BE2C (cell line): ENCODE results near the gene FAM111B.
"Not testable (repeated sequence)": the region's sequence is repeated elsewhere in the genome, so short reads cannot be mapped to it uniquely, and the experiment has no call there.

ENCODE experiments used
- DNase-seq: peaks from one replicate; pipeline ENCODE4 v3.0.0-alpha.2; 2020
- H3K27me3 ChIP-seq: fragments of 250-450 bp; sonication (Bioruptor Pico); 2 replicates; pipeline ENCODE4 v1.5.1; 2020; ENCODE audit warnings: mild to moderate bottlenecking
- H3K36me3 ChIP-seq: fragments of 250-450 bp; sonication (Bioruptor Pico); 2 replicates; pipeline ENCODE4 v1.5.1; 2020; ENCODE audit warnings: mild to moderate bottlenecking
- H3K4me1 ChIP-seq: fragments of 250-450 bp; sonication (Bioruptor Pico); 2 replicates; pipeline ENCODE4 v1.5.1; 2020
- H3K4me3 ChIP-seq: 2 replicates; pipeline ENCODE4 v1.5.1; 2011; ENCODE audit warnings: low read depth, low read length
- H3K9me3 ChIP-seq: fragments of 250-450 bp; sonication (Bioruptor Pico); 2 replicates; pipeline ENCODE4 v1.5.1; 2020
- CTCF ChIP-seq: IDR thresholded peaks from 2 replicates; pipeline ENCODE4 v1.5.1; 2012; ENCODE audit warnings: mild to moderate bottlenecking, low read depth, low read length

Gene FAM111B

GRCh38 chr11:59069087-59069486 is 38.0 kb upstream of the FAM111B start:
- no peaks in the 10 kb centered on the region for H3K9me3 ChIP-seq
- no peak for DNase-seq
- no peaks in the 10 kb centered on the region for H3K4me1 ChIP-seq
- H3K27me3 ChIP-seq, result no peaks in the 10 kb centered on the region
- TF ChIP-seq CTCF, result no peak
- H3K4me3 ChIP-seq, result no peak overlapping the region
- no peaks in the 10 kb centered on the region for H3K36me3 ChIP-seq

DNA sequence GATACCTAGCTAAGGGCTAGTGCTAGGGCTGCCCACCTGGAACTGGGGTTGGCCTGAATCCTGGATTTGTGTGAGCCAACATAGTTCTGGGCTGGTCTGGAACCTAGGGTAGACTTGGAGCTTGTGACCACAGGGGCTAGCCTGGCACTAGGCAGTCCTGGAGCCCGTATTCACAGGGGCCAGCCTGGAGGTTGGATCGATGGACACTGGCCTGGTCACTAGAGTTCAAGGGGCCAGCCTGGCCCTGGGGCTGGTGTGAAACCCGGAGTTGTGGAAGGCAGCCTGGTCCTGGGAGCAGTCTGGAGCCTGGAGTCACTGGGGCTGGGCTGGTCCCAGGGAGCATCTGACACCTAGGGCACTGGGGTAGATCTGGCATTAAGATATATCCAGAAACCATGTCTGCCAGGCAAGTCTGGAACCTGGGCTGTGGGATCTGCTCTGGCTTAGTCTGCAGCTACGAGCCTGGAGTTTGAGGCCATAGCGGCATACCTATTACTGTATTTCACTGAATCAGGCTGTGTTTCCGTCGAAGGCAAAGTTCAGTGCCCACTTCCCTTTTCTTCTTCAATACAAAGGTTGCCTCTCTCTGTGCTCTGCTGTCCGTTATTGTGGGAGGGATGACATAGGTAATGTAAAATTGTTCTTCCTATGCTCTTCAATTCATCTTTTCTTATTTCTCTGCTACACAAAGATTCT is 30.0 kb upstream of the FAM111B start:
- Histone ChIP-seq H3K27me3 (no peaks in the 10 kb centered on the region), H3K9me3 (no peaks in the 10 kb centered on the region), H3K4me1 (no peaks in the 10 kb centered on the region), H3K36me3 (no peaks in the 10 kb centered on the region), H3K4me3 (no peak overlapping the region)
- no peak for DNase-seq
- TF ChIP-seq CTCF, result no peak

DNA sequence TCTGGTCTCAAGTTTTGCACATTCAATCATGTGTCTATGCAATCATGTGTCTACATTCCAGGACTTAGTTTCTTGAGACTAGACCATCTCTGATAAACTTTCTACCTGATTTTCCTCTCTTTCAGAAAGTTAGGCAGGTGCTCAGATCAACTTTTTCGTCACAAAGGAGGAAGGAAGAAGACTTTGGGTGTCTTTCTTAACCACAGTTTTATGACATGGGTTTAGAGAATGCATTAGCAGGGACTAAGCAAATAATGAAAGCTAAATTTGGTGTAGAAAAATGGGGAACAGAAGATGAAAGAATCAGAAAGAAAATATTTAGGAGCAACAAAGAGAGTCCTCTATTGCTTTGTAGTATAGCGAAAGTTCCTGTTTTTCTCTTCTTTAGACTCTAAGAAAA is 28.6 kb upstream of the FAM111B start:
- no peaks in the 10 kb centered on the region for H3K27me3 ChIP-seq
- no peaks in the 10 kb centered on the region for H3K36me3 ChIP-seq
- TF ChIP-seq CTCF, result no peak
- DNase-seq, result no peak
- H3K9me3 ChIP-seq, result no peaks in the 10 kb centered on the region
- H3K4me1 ChIP-seq, result no peaks in the 10 kb centered on the region
- H3K4me3 ChIP-seq, result no peak overlapping the region

DNA sequence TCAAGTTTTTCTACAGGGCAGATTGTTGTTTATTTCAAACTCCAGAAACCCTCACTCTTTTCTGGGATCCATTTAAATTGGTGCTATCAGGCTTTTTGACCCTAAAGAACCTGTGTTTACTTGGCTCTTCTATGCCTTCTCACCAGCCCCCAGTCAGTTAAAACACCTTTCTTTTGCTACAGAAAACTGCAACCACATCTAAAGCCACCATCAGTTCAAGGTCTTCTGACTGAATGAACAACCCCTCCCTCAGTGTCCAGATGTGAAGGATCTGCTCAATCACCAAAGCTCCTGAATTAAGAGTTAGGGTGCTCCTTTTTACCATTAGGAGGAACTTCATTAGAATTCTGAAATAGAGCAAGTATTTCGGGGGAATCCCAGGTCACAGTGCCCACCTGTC is 28.0 kb upstream of the FAM111B start:
- TF ChIP-seq CTCF, result no peak
- no peaks in the 10 kb centered on the region for H3K9me3 ChIP-seq

DNA sequence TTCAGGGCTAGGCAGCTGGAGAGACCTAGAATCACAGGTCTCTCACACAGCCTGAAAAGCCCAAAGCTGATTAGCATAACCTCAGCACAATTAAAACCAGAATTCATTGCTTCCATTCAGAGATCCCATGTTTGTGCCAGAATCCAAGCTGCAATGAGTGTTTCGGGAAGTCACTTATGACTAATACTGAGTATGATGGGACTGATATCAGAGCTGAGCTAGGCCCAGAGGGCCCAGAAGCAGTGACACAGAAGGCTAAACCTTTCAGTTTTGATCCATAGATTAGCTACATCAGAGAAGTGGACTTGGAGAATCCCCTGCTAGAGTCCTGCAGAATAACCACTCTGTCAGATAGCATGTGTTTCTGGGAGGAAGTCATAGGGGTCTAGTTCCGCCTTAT is 26.6 kb upstream of the FAM111B start:
- H3K36me3 ChIP-seq, H3K4me3 ChIP-seq, H3K9me3 ChIP-seq, DNase-seq, H3K27me3 ChIP-seq, H3K4me1 ChIP-seq: not testable (repeated sequence)

More for the DNA sequence above, 28.0 kb upstream of the FAM111B start:
- Histone ChIP-seq H3K27me3 (no peaks in the 10 kb centered on the region), H3K36me3 (no peaks in the 10 kb centered on the region), H3K4me3 (no peak overlapping the region), H3K4me1 (no peaks in the 10 kb centered on the region)
- no peak for DNase-seq

GRCh38 chr11:59081430-59082020 is 25.5 kb upstream of the FAM111B start:
- not testable (repeated sequence) for H3K27me3 ChIP-seq, H3K36me3 ChIP-seq, H3K9me3 ChIP-seq, H3K4me1 ChIP-seq, H3K4me3 ChIP-seq, DNase-seq

DNA sequence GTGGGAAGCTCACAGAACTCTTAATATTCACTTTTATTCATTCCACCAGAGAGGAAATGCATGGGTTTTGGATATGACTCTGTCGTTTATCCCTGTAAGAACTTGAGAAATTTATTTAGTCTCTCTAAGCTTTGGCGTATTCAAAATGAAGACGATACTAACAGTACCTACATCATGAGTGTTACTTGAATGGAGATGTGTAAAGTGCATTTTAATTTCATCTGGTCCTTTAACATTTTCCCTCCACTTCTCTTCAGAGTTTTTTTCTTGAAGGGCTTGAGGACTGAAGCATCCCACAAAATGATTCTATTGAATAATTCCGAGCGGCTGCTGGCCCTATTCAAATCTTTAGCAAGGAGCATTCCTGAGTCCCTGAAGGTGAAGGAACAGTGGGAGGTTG is 21.0 kb upstream of the FAM111B start, which contains the start of gene GLYATL1B:
GLYATL1B (plus strand) TSS at position 301 of the 400 bp plus-strand sequence; CDS start at position 301, 0 bp downstream.
- H3K4me1 ChIP-seq, H3K4me3 ChIP-seq, H3K36me3 ChIP-seq, H3K27me3 ChIP-seq, DNase-seq, H3K9me3 ChIP-seq: not testable (repeated sequence)

GRCh38 chr11:59088162-59088561 is 18.9 kb upstream of the FAM111B start:
- H3K27me3 ChIP-seq, result no peaks in the 10 kb centered on the region
- no peak for DNase-seq
- no peak for TF ChIP-seq CTCF
- H3K36me3 ChIP-seq, result no peaks in the 10 kb centered on the region
- no peak overlapping the region for H3K4me3 ChIP-seq
- no peaks in the 10 kb centered on the region for H3K9me3 ChIP-seq
- H3K4me1 ChIP-seq, result no peaks in the 10 kb centered on the region

DNA sequence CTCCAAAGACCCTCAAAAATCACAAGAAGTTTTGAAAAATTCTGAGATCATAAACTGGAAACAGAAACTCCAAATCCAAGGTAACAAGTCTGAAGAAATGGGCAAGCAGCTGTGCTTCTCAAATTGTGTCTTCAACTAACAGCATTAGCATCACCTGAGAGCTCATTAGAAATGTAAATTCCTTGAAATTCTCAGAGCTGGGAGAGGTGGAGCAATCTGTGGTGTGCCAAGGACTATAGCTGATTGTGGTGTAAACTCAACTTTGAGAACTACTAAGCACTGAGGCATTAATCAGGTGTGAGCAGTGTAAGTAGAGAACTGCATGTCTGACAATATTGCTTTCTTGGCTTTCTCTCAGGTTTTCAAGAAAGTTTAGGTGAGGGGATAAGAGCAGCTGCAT is 13.5 kb upstream of the FAM111B start:
- not testable (repeated sequence) for H3K36me3 ChIP-seq, H3K4me3 ChIP-seq, H3K9me3 ChIP-seq, H3K4me1 ChIP-seq, DNase-seq, H3K27me3 ChIP-seq

- not testable (repeated sequence) for H3K4me3 ChIP-seq, DNase-seq
Observed at GRCh38 chr11:59095225-59095624, 11.8 kb upstream of the FAM111B start.

More at GRCh38 chr11:59095225-59095624, 11.8 kb upstream of the FAM111B start:
- not testable (repeated sequence) for H3K4me1 ChIP-seq, H3K27me3 ChIP-seq, H3K36me3 ChIP-seq, H3K9me3 ChIP-seq
